SH-SY5Y (cell line): ENCODE measurements around the gene PELO.

ENCODE experiments used
- GATA2 ChIP-seq: IDR thresholded peaks from 2 replicates; pipeline ENCODE4 v1.6.1; 2011; ENCODE audit warnings: mild to moderate bottlenecking, low read depth, low read length
- GATA3 ChIP-seq: IDR thresholded peaks from 2 replicates; pipeline ENCODE4 v1.6.1; 2011; ENCODE audit warnings: low read depth, mild to moderate bottlenecking, low read length, moderate library complexity

DNA sequence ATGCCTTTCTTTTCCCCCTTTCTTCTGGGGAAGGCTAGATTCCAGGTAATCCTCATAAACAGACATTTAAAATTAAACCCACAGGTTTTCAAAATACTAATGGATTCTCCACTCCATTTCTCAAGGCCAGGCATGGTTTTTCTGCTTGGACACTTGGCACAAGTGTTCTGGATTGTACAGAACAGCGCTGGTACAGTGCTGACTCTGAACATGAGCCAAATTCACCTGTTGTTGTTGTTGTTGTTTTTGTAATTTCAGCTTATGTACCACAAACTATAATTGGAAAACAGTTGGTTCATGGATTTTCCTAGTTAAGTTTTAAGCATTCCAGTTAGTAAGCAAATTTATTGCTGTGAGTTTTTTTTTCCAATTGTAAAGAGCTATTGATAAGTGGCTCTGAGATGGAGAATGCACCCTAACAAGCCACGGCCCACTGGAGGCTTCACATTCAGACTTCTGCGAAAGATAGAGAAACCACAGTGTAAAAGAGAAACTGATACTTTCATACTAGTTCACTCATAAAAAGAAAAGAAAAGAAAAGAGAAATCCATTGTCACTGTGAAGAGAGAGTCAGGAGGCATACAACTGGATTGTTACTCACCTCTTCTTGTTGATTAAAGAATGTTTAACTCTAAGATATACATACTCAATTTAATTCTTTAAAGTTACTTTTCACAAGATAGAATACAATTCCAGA lies 16.2 kb upstream of the PELO start:
- no peak for TF ChIP-seq GATA2
- TF ChIP-seq GATA3 = no peak
